Cardiac fibroblast (primary cell): ENCODE data around the gene PRPH2.

Experiments
- DNase-seq, 2 donors: peaks; one replicate each; pipeline versions ENCODE4 v3.0.0 to v3.0.0-alpha.2; 2010; ENCODE audit warnings: low read depth in 2 of 2
- H3K4me3 ChIP-seq, 2 donors: replicated peaks in 1 of 2; 1 replicate in 1 of 2; 2 replicates in 1 of 2; pipeline ENCODE4 v1.5.1; 2011; ENCODE audit warnings: low read depth in 2 of 2, low read length in 2 of 2, mild to moderate bottlenecking in 2 of 2, moderate library complexity in 1 of 2
- CTCF ChIP-seq: IDR thresholded peaks from one replicate; pipeline ENCODE4 v1.5.1; 2011; ENCODE audit warnings: low read depth, mild to moderate bottlenecking, low read length, inconsistent platforms

Gene PRPH2

DNA sequence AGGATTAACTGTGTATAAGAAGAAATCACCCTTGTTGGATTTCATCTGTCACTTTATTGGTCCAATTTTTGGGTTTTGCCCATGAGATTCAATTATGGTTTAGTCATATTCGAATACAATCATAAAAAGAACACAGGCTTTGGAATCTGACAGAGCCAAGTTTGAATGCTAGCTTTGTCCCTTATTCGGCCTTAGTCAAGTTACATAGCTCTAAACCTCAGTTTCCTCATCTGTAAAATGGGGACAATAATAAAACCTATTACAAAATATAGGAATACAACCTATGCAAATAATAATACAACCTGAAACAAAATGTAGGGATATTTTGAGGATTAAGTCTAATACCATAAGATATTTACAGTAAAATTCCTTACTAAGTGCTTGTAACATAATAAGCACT lies 57.7 kb downstream of the PRPH2 start:
- H3K4me3 ChIP-seq = no peak overlapping the region
- no peak for DNase-seq
- TF ChIP-seq CTCF = no peak

DNA sequence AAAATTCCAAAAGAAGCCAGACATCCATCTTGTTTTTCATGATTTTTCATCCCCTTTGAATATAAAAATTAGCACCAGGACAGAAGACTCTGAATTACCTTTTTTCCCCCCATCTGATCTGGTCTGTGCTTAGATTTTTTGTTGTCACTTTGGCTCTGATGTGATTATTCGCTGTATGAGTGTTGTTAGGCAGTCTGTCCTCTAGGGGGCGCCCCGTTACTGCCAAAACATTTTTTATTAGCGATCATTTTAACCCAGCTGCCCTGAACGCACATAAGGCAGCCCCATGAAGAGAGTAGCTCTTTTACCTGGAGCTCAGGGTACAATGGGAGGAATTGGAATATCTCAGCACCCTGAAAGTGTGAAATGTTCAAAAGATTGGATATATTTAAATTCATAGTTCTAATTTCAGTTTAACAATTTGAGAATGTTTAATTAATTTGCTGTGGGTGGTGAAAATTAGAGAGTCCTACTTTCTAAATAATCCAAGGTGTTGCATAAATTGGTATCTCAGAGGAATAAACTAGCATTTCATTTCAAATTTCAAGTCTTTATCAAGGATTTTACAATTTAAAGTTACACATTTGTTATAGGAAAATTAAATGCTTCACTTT lies 60.8 kb downstream of the PRPH2 start:
- peak; percentile 77 for TF ChIP-seq CTCF
- peak; percentile 80 to 81 for DNase-seq
- no peak overlapping the region for H3K4me3 ChIP-seq

DNA sequence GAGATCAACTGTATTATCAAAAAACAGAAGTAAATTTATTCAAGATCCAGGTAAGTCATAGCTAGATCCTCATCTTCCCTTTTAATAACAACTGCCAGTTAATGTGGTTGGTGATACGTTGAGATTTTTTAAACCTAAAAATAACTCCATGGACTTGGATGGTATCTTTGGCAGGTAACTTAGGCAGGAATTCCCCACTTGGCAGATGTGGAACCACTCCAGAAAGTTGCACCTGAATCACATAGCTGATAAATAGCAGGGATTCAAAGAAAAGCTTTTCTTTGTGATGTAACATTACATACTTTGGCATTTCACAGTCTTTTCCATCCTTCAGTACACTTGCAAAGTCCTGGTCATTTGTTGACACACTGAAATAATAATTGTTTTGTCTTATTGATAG lies 62.6 kb downstream of the PRPH2 start:
- no peak for DNase-seq
- no peak for TF ChIP-seq CTCF
- no peak overlapping the region for H3K4me3 ChIP-seq

GRCh38 chr6:42653851-42654250 lies 68.5 kb downstream of the PRPH2 start:
- no peak overlapping the region for H3K4me3 ChIP-seq
- no peak for TF ChIP-seq CTCF
- no peak for DNase-seq

GRCh38 chr6:42652024-42652746 lies 70.2 kb downstream of the PRPH2 start:
- no peak for DNase-seq
- H3K4me3 ChIP-seq = no peak overlapping the region
- no peak for TF ChIP-seq CTCF
